Measurements from ENCODE around the gene POLR3H. TPM values are rescaled to one million over a fixed set of nuclear protein-coding genes. Genes with fewer than 3 reads are reported as not detected.

The POLR3H gene
- total and polyA plus RNA-seq, 2 of the 4 experiments (the other 2 are of a cell fraction): 37.8 to 67.8 TPM

Other genes starting within 250 kb of the POLR3H start
- gene ZC3H7B, start 242.9 kb downstream of the POLR3H start, total RNA-seq (2012; rRNA removed): 35.6 and 37.6 TPM in 2 replicates
- 72.3 and 81.6 TPM in 2 replicates for gene ZC3H7B, start 242.9 kb downstream of the POLR3H start, polyA plus RNA-seq (2012; rRNA removed)
- 5.6 and 6.1 TPM in 2 replicates for gene TEF, start 162.5 kb downstream of the POLR3H start, total RNA-seq (2012; rRNA removed)
- 11.6 and 14.4 TPM in 2 replicates for gene TEF, start 162.5 kb downstream of the POLR3H start, polyA plus RNA-seq (2012; rRNA removed)
- gene TOB2, start 97.7 kb downstream of the POLR3H start, total RNA-seq (2012; rRNA removed): 16.9 and 17.4 TPM in 2 replicates
- 23.3 and 24.2 TPM in 2 replicates for gene TOB2, start 97.7 kb downstream of the POLR3H start, polyA plus RNA-seq (2012; rRNA removed)
- 50.9 and 76.1 TPM in 2 replicates for gene PHF5A, start 75.8 kb downstream of the POLR3H start, total RNA-seq (2012; rRNA removed)
- 49.1 and 54.9 TPM in 2 replicates for gene PHF5A, start 75.8 kb downstream of the POLR3H start, polyA plus RNA-seq (2012; rRNA removed)
- 65.3 and 71.3 TPM in 2 replicates for gene ACO2, start 75.4 kb downstream of the POLR3H start, total RNA-seq (2012; rRNA removed)
- gene ACO2, start 75.4 kb downstream of the POLR3H start, polyA plus RNA-seq (2012; rRNA removed): 69.5 and 72.9 TPM in 2 replicates
- 2.5 and 2.8 TPM in 2 replicates for gene CSDC2, start 16.5 kb upstream of the POLR3H start, total RNA-seq (2012; rRNA removed)
- gene CSDC2, start 16.5 kb upstream of the POLR3H start, polyA plus RNA-seq (2012; rRNA removed): 23.1 and 26.3 TPM in 2 replicates
- 22.2 and 22.8 TPM in 2 replicates for gene PMM1, start 45.4 kb upstream of the POLR3H start, total RNA-seq (2012; rRNA removed)
- 92.8 and 103 TPM in 2 replicates for gene PMM1, start 45.4 kb upstream of the POLR3H start, polyA plus RNA-seq (2012; rRNA removed)
- gene DESI1, start 76.6 kb upstream of the POLR3H start, total RNA-seq (2012; rRNA removed): 14.4 and 14.5 TPM in 2 replicates
- gene DESI1, start 76.6 kb upstream of the POLR3H start, polyA plus RNA-seq (2012; rRNA removed): 23.6 and 24.9 TPM in 2 replicates
- gene XRCC6, start 76.8 kb upstream of the POLR3H start, total RNA-seq (2012; rRNA removed): 392 and 401 TPM in 2 replicates
- gene XRCC6, start 76.8 kb upstream of the POLR3H start, polyA plus RNA-seq (2012; rRNA removed): 173 and 202 TPM in 2 replicates
- gene SNU13, start 144.4 kb upstream of the POLR3H start, total RNA-seq (2012; rRNA removed): 109 and 122 TPM in 2 replicates
- gene SNU13, start 144.4 kb upstream of the POLR3H start, polyA plus RNA-seq (2012; rRNA removed): 185 and 235 TPM in 2 replicates
- gene MEI1, start 155.0 kb upstream of the POLR3H start, total RNA-seq (2012; rRNA removed): 0.90 and 1.1 TPM in 2 replicates
- 2.1 and 2.6 TPM in 2 replicates for gene MEI1, start 155.0 kb upstream of the POLR3H start, polyA plus RNA-seq (2012; rRNA removed)